SK-N-SH (cell line): Measurements from ENCODE around the gene STK39.
A peak's percentile ranks its signal among the peaks of the same experiment; 100 is the strongest.

Experiments used
- CTCF ChIP-seq: fragments of 200-600 bp; sonication (generic); IDR thresholded peaks from 2 replicates; pipeline ENCODE4 v1.6.1; 2017; ENCODE audit warnings: antibody characterized with exemption, mild to moderate bottlenecking, moderate library complexity
- EP300 ChIP-seq, 2 experiments: IDR thresholded peaks; 2 replicates each; pipeline versions ENCODE4 v1.4.0 to v1.6.1; 2012; ENCODE audit warnings: borderline replicate concordance in 1 of 2, low read depth in 1 of 2, low read length in 1 of 2
- EZH2phosphoT487 ChIP-seq: fragments of 200-600 bp; sonication (generic); IDR thresholded peaks from 2 replicates; pipeline ENCODE4 v1.6.1; 2017; ENCODE audit warnings: low read depth, mixed run types, mild to moderate bottlenecking, antibody characterized with exemption, moderate library complexity, borderline replicate concordance
- FOXJ3 ChIP-seq: sonication (generic); formaldehyde crosslinking; IDR thresholded peaks from 2 replicates; pipeline ENCODE4 v1.5.1; 2020; ENCODE audit warnings: mild to moderate bottlenecking, missing genetic modification reagents
- MAX ChIP-seq: IDR thresholded peaks from 2 replicates; pipeline ENCODE4 v1.4.0; 2012; ENCODE audit warnings: low read depth
- RCOR1 ChIP-seq: fragments of 150-350 bp; IDR thresholded peaks from 2 replicates; pipeline ENCODE4 v1.6.1; 2017; ENCODE audit warnings: antibody characterized with exemption, low read length
- RFX5 ChIP-seq: IDR thresholded peaks from 2 replicates; pipeline ENCODE4 v1.6.1; 2012; ENCODE audit warnings: mild to moderate bottlenecking, improper control_type of control experiment, low read length
- RXRA ChIP-seq: IDR thresholded peaks from 2 replicates; pipeline ENCODE4 v1.4.0; 2012; ENCODE audit warnings: low read depth, mild to moderate bottlenecking, borderline replicate concordance
- SIN3A ChIP-seq: IDR thresholded peaks from 2 replicates; pipeline ENCODE4 v1.6.1; 2012; ENCODE audit warnings: low read depth, mild to moderate bottlenecking, low read length, moderate library complexity, borderline replicate concordance
- SMC3 ChIP-seq: IDR thresholded peaks from 2 replicates; pipeline ENCODE4 v1.6.1; 2012; ENCODE audit warnings: low read depth, low read length, improper control_type of control experiment
- TAF1 ChIP-seq: IDR thresholded peaks from 2 replicates; pipeline ENCODE4 v1.6.1; 2012; ENCODE audit warnings: low read depth, mild to moderate bottlenecking, low read length, moderate library complexity, borderline replicate concordance
- USF2 ChIP-seq: fragments of 150-350 bp; IDR thresholded peaks from 2 replicates; pipeline ENCODE4 v1.6.1; 2017; ENCODE audit warnings: antibody characterized with exemption, low read length, low read depth, borderline replicate concordance
- YY1 ChIP-seq: IDR thresholded peaks from 2 replicates; pipeline ENCODE4 v1.4.0; 2012; ENCODE audit warnings: low read depth, mild to moderate bottlenecking
- ZBTB33 ChIP-seq: IDR thresholded peaks from 2 replicates; pipeline ENCODE4 v1.4.0; 2012; ENCODE audit warnings: low read depth, borderline replicate concordance

- no peak for TF ChIP-seq SIN3A
- no peak for TF ChIP-seq EZH2phosphoT487
- TF ChIP-seq MAX: no peak
- no peak for TF ChIP-seq USF2
- TF ChIP-seq CTCF: no peak
- no peak for TF ChIP-seq TAF1
- TF ChIP-seq FOXJ3: no peak
- TF ChIP-seq ZBTB33: no peak
- no peak for TF ChIP-seq RCOR1
- TF ChIP-seq EP300 (IDR thresholded peaks at IDR 0.05; ENCODE audit: borderline replicate concordance in 1 of 2, low read depth in 1 of 2, low read length in 1 of 2): 0 out of 4 replicates have a peak, but pooled peaks of 1 of the 2 experiments have one; percentile 21
- TF ChIP-seq RXRA: no peak
- TF ChIP-seq YY1: no peak
- TF ChIP-seq SMC3: no peak
- TF ChIP-seq RFX5: no peak
These were observed 26.2 kb downstream of the STK39 start for GRCh38 chr2:168220965-168221819.
